Lung (tissue), 12 donors: ENCODE data around the gene FITM1. TPM values are rescaled to one million over a fixed set of nuclear protein-coding genes. Genes with fewer than 3 reads are reported as not detected.

Source experiments
- ATAC-seq: fragments of 200-7000 bp; cut with Tn5 transposase; one replicate; pipeline ENCODE4 v1.9.1; 2020; ENCODE audit warnings: moderate number of reproducible peaks; ENCODE audit not compliant: insufficient read depth, low FRiP score
- DNase-seq, 3 donors: peaks; one replicate each; pipeline ENCODE4 v3.0.0-alpha.2; 2013 to 2017
- H3K27ac ChIP-seq, 2 donors: one replicate each; pipeline ENCODE4 v1.5.1; 2013; ENCODE audit warnings: mild to moderate bottlenecking in 2 of 2, moderate library complexity in 2 of 2, control low read depth in 1 of 2, inconsistent platforms in 1 of 2, low read depth in 1 of 2, low read length in 1 of 2
- H3K27me3 ChIP-seq, 3 donors: one replicate each; pipeline ENCODE4 v1.5.1; 2013; ENCODE audit warnings: low read length in 2 of 3; ENCODE audit not compliant: control insufficient read depth in 3 of 3, insufficient read depth in 3 of 3
- H3K36me3 ChIP-seq, 4 donors: one replicate each; pipeline ENCODE4 v1.5.1; 2013; ENCODE audit warnings: low read length in 4 of 4, mild to moderate bottlenecking in 1 of 4, moderate library complexity in 1 of 4; ENCODE audit not compliant: control insufficient read depth in 4 of 4, insufficient read depth in 4 of 4
- H3K4me1 ChIP-seq, 5 donors: one replicate each; pipeline ENCODE4 v1.5.1; 2013; ENCODE audit warnings: low read length in 5 of 5, mild to moderate bottlenecking in 2 of 5, moderate library complexity in 1 of 5; ENCODE audit not compliant: control insufficient read depth in 5 of 5, insufficient read depth in 5 of 5
- H3K4me3 ChIP-seq: one replicate; pipeline ENCODE4 v1.5.1; 2013; ENCODE audit warnings: mild to moderate bottlenecking, control low read depth, moderate library complexity
- H3K9ac ChIP-seq, 2 donors: one replicate each; pipeline ENCODE4 v1.5.1; 2013; ENCODE audit warnings: low read length in 2 of 2, control low read depth in 1 of 2; ENCODE audit not compliant: insufficient read depth in 1 of 2
- H3K9me3 ChIP-seq, 4 donors: one replicate each; pipeline ENCODE4 v1.5.1; 2013; ENCODE audit warnings: low read length in 3 of 4, mild to moderate bottlenecking in 1 of 4, moderate library complexity in 1 of 4; ENCODE audit not compliant: control insufficient read depth in 4 of 4, insufficient read depth in 3 of 4
- CTCF ChIP-seq: IDR thresholded peaks from 2 replicates; pipeline ENCODE4 v1.5.1; 2012; ENCODE audit warnings: mild to moderate bottlenecking; ENCODE audit errors: control extremely low read depth, extremely low read depth
- WGBS, 2 donors: extraction: QIAGEN DNeasy Blood & Tissue Kit; methylation state at CpG; one replicate each; pipeline ENCODE4 v1.1.7; 2013; 5-methylcytosine and 5-hydroxymethylcytosine counted together
- polyA plus RNA-seq, 2 donors: library from polyadenylated mRNA; stranded (reverse); fragments of 200-250 nt; gene quantifications; one replicate each; pipeline ENCODE4 v1.2.1, GENCODE V29; 2013
- total RNA-seq, 2 donors: library from RNA; depleted of rRNA in 1 of 2; stranded (reverse); fragments of >200 nt in 1 of 2; gene quantifications; one replicate each; pipeline ENCODE4 v1.2.1, GENCODE V29; 2014 to 2021
- donor health status: control.
- donor health status: control.
- donor health status: Bipolar disorder and iron deficiency.
- donor health status: healthy.
- donor health status: DM: yes; HTN: yes; CAD: no.

FITM1 gene
- total and polyA plus RNA-seq, 4 donors: 0.48 to 1.4 (median 0.88) TPM

GRCh38 chr14:24106672-24107271 lies 23.7 kb upstream of the FITM1 start:
- WGBS, 2 donors: 93 to 95% methylated on average over 4 of the region's 4 CpGs
- peaks cover 0 to 5% (median 0%) of the 10 kb centered on the region in 5 donors for H3K4me1 ChIP-seq

GRCh38 chr14:24108336-24108874 lies 22.1 kb upstream of the FITM1 start:
- no peak overlapping the region for H3K9ac ChIP-seq
- ATAC-seq: no peak
- TF ChIP-seq CTCF: no peak
- no peak overlapping the region for H3K27ac ChIP-seq
- H3K27me3 ChIP-seq: no peaks in the 10 kb centered on the region
- 48 to 49% methylated on average over 5 of the region's 5 CpGs for WGBS, 2 donors
- H3K36me3 ChIP-seq: peaks cover 0 to 4% (median 1%) of the 10 kb centered on the region in 4 donors
- DNase-seq: no peak
- H3K9me3 ChIP-seq: no peaks in the 10 kb centered on the region
- H3K4me1 ChIP-seq: peaks cover 0 to 5% (median 2%) of the 10 kb centered on the region in 5 donors
- no peak overlapping the region for H3K4me3 ChIP-seq

More at GRCh38 chr14:24106672-24107271, 23.7 kb upstream of the FITM1 start:
- DNase-seq (no peak), ATAC-seq (no peak)
- Histone ChIP-seq H3K27ac (no peak overlapping the region), H3K9ac (no peak overlapping the region), H3K9me3 (no peaks in the 10 kb centered on the region), H3K36me3 (peaks cover 0 to 12% (median 3%) of the 10 kb centered on the region in 4 donors), H3K4me3 (no peak overlapping the region), H3K27me3 (no peaks in the 10 kb centered on the region)
- TF ChIP-seq CTCF: no peak

- TF ChIP-seq CTCF: no peak
- H3K4me3 ChIP-seq: no peak overlapping the region
- no peak overlapping the region for H3K9ac ChIP-seq
- DNase-seq (no peak), ATAC-seq (no peak)
- H3K4me1 ChIP-seq: peaks cover 0 to 5% (median 2%) of the 10 kb centered on the region in 5 donors
- no peak overlapping the region for H3K27ac ChIP-seq
- H3K36me3 ChIP-seq: no peaks in the 10 kb centered on the region
- H3K27me3 ChIP-seq: no peaks in the 10 kb centered on the region
- 64 to 65% methylated on average over 9 of the region's 9 CpGs for WGBS, 2 donors
- no peaks in the 10 kb centered on the region for H3K9me3 ChIP-seq
These were observed 20.4 kb upstream of the FITM1 start for GRCh38 chr14:24110060-24110459.
